Parathyroid adenoma (tissue), 2 donors: ENCODE measurements around the gene TDRD12.
"Not testable (repeated sequence)": the region's sequence is repeated elsewhere in the genome, so short reads cannot be mapped to it uniquely, and the experiment has no call there.

ENCODE experiments used
- H2AFZ ChIP-seq: fragments of 300-600 bp; sonication (generic); one replicate; pipeline ENCODE4 v1.7.0; 2017; ENCODE audit warnings: antibody characterized with exemption, mild to moderate bottlenecking
- H3K27ac ChIP-seq: fragments of 300-600 bp; sonication (generic); one replicate; pipeline ENCODE4 v1.7.0; 2017
- H3K27me3 ChIP-seq: fragments of 300-600 bp; sonication (generic); one replicate; pipeline ENCODE4 v1.7.0; 2017; ENCODE audit warnings: low read length; ENCODE audit not compliant: control insufficient read depth, insufficient read depth
- H3K36me3 ChIP-seq: fragments of 300-600 bp; sonication (generic); one replicate; pipeline ENCODE4 v1.7.0; 2017; ENCODE audit warnings: low read length; ENCODE audit not compliant: control insufficient read depth, insufficient read depth
- H3K4me1 ChIP-seq: fragments of 300-600 bp; sonication (generic); one replicate; pipeline ENCODE4 v1.7.0; 2017; ENCODE audit warnings: control low read depth
- H3K4me2 ChIP-seq: fragments of 300-600 bp; sonication (generic); one replicate; pipeline ENCODE4 v1.7.0; 2017; ENCODE audit warnings: low read length
- H3K4me3 ChIP-seq: fragments of 300-600 bp; sonication (generic); one replicate; pipeline ENCODE4 v1.7.0; 2017; ENCODE audit warnings: low read depth, low read length
- H3K79me2 ChIP-seq: fragments of 300-600 bp; sonication (generic); one replicate; pipeline ENCODE4 v1.7.0; 2017; ENCODE audit warnings: control low read depth
- H3K9ac ChIP-seq: fragments of 300-600 bp; sonication (generic); one replicate; pipeline ENCODE4 v1.7.0; 2017; ENCODE audit warnings: mild to moderate bottlenecking
- H3K9me3 ChIP-seq: fragments of 300-600 bp; sonication (generic); one replicate; pipeline ENCODE4 v1.7.0; 2017; ENCODE audit warnings: low read length; ENCODE audit not compliant: control insufficient read depth
- CTCF ChIP-seq: fragments of 300-600 bp; sonication (generic); IDR thresholded peaks from one replicate; pipeline ENCODE4 v1.7.0; 2017; ENCODE audit warnings: antibody characterized with exemption, mild to moderate bottlenecking
- donor health status: primary hyperparathyroidism.

The TDRD12 gene

GRCh38 chr19:32779082-32779481 lies 59.5 kb downstream of the TDRD12 start:
- no peak overlapping the region for H3K9ac ChIP-seq
- TF ChIP-seq CTCF = no peak
- no peaks in the 10 kb centered on the region for H3K79me2 ChIP-seq
- H3K4me2 ChIP-seq = no peak overlapping the region
- no peak overlapping the region for H3K4me3 ChIP-seq
- H3K27me3 ChIP-seq = no peaks in the 10 kb centered on the region
- H2AFZ ChIP-seq = no peak overlapping the region
- H3K27ac ChIP-seq = no peak overlapping the region
- no peaks in the 10 kb centered on the region for H3K9me3 ChIP-seq
- no peaks in the 10 kb centered on the region for H3K36me3 ChIP-seq
- no peaks in the 10 kb centered on the region for H3K4me1 ChIP-seq

GRCh38 chr19:32781280-32781679 lies 61.7 kb downstream of the TDRD12 start:
- Histone ChIP-seq H3K27me3 (no peaks in the 10 kb centered on the region), H3K79me2 (no peaks in the 10 kb centered on the region), H3K27ac (no peak overlapping the region), H3K4me3 (no peak overlapping the region), H2AFZ (no peak overlapping the region), H3K9ac (no peak overlapping the region), H3K36me3 (no peaks in the 10 kb centered on the region), H3K4me2 (no peak overlapping the region), H3K9me3 (no peaks in the 10 kb centered on the region), H3K4me1 (no peaks in the 10 kb centered on the region)
- TF ChIP-seq CTCF = no peak

- not testable (repeated sequence) for H3K4me2 ChIP-seq, H3K36me3 ChIP-seq, H2AFZ ChIP-seq, H3K27me3 ChIP-seq, H3K9ac ChIP-seq, H3K27ac ChIP-seq, H3K4me3 ChIP-seq, H3K4me1 ChIP-seq, H3K79me2 ChIP-seq, H3K9me3 ChIP-seq
Observed at GRCh38 chr19:32782089-32782488, 62.5 kb downstream of the TDRD12 start.

GRCh38 chr19:32787161-32787813 lies 67.7 kb downstream of the TDRD12 start:
- H3K4me2 ChIP-seq, H3K27me3 ChIP-seq, H3K36me3 ChIP-seq, H3K4me1 ChIP-seq, H3K4me3 ChIP-seq, H3K9me3 ChIP-seq, H3K27ac ChIP-seq, H3K79me2 ChIP-seq, H3K9ac ChIP-seq: not testable (repeated sequence)
- H2AFZ ChIP-seq = peak overlapping the region; percentile 71

GRCh38 chr19:32787895-32788294 lies 68.3 kb downstream of the TDRD12 start:
- H3K36me3 ChIP-seq, H3K4me3 ChIP-seq, H3K9ac ChIP-seq, H3K27me3 ChIP-seq, H3K79me2 ChIP-seq, H3K4me2 ChIP-seq, H3K27ac ChIP-seq, H3K4me1 ChIP-seq, H3K9me3 ChIP-seq: not testable (repeated sequence)
- H2AFZ ChIP-seq = peak overlapping the region; percentile 71

- Histone ChIP-seq H2AFZ (no peak overlapping the region), H3K9ac (no peak overlapping the region), H3K79me2 (no peaks in the 10 kb centered on the region), H3K4me2 (no peak overlapping the region), H3K36me3 (no peaks in the 10 kb centered on the region), H3K27ac (no peak overlapping the region), H3K27me3 (no peaks in the 10 kb centered on the region), H3K9me3 (no peaks in the 10 kb centered on the region), H3K4me1 (no peaks in the 10 kb centered on the region), H3K4me3 (no peak overlapping the region)
- TF ChIP-seq CTCF = no peak
Observed at GRCh38 chr19:32789429-32789828, 69.9 kb downstream of the TDRD12 start.
